ENCODE measurements around the gene PNMA8A.

Gene PNMA8A

DNA sequence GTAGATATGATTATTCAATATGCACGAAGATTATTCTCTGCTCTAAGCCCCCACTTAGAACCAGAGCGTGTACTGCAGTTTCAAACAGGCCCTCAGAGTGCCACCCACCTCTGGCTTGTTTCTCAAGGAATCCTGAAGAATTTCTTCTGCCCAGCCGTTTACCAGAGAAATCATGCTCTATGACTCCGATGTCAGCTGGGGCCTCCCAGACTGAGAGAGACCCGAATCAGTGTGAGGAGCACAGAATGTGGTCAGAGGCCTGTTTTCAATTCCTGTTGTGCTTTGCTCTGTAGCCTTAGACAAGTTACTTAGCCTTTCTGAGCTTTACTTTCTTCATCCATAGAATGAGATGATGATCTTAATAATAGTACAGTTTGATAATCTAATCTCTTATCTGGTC, 48.2 kb downstream of the PNMA8A start:
- no peaks in the 10 kb centered on the region for H3K79me2 ChIP-seq (ENCODE audit: insufficient read depth, low read length)
- no peak overlapping the region for H3K27ac ChIP-seq (ENCODE audit: low read depth, low read length, poor library complexity, severe bottlenecking)
- H2AFZ ChIP-seq (ENCODE audit: low read length), result no peak overlapping the region
- H3K4me2 ChIP-seq (ENCODE audit: low read length), result no peak overlapping the region
- no peak overlapping the region for H3K4me3 ChIP-seq (ENCODE audit: low read depth, low read length, poor library complexity, severe bottlenecking)
- no peaks in the 10 kb centered on the region; the same call in 1 of the 2 replicates for H3K27me3 ChIP-seq (ENCODE audit: insufficient read depth, low read length)
- no peaks in the 10 kb centered on the region for H3F3A ChIP-seq (ENCODE audit: insufficient read depth, low read length)
- TF ChIP-seq EZH2 (IDR thresholded peaks at IDR 0.05; ENCODE audit: borderline replicate concordance, low read length), result no peak
- TF ChIP-seq, protein P1, sequence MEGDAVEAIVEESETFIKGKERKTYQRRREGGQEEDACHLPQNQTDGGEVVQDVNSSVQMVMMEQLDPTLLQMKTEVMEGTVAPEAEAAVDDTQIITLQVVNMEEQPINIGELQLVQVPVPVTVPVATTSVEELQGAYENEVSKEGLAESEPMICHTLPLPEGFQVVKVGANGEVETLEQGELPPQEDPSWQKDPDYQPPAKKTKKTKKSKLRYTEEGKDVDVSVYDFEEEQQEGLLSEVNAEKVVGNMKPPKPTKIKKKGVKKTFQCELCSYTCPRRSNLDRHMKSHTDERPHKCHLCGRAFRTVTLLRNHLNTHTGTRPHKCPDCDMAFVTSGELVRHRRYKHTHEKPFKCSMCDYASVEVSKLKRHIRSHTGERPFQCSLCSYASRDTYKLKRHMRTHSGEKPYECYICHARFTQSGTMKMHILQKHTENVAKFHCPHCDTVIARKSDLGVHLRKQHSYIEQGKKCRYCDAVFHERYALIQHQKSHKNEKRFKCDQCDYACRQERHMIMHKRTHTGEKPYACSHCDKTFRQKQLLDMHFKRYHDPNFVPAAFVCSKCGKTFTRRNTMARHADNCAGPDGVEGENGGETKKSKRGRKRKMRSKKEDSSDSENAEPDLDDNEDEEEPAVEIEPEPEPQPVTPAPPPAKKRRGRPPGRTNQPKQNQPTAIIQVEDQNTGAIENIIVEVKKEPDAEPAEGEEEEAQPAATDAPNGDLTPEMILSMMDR (IDR thresholded peaks at IDR 0.05; ENCODE audit: low read length), result no peak
- no peaks in the 10 kb centered on the region for H4K20me1 ChIP-seq (ENCODE audit: insufficient read depth, low read length)
- H3K9me3 ChIP-seq (ENCODE audit: low read length), result no peaks in the 10 kb centered on the region
- no peaks in the 10 kb centered on the region for H3K9me2 ChIP-seq (ENCODE audit: low read depth, low read length)
- no peaks in the 10 kb centered on the region for H3K4me1 ChIP-seq (ENCODE audit: insufficient read depth, low read length, severe bottlenecking)
- no peak overlapping the region for H3K9ac ChIP-seq (ENCODE audit: low read length)
- no peaks in the 10 kb centered on the region for H3K36me3 ChIP-seq (ENCODE audit: insufficient read depth, low read length)

DNA sequence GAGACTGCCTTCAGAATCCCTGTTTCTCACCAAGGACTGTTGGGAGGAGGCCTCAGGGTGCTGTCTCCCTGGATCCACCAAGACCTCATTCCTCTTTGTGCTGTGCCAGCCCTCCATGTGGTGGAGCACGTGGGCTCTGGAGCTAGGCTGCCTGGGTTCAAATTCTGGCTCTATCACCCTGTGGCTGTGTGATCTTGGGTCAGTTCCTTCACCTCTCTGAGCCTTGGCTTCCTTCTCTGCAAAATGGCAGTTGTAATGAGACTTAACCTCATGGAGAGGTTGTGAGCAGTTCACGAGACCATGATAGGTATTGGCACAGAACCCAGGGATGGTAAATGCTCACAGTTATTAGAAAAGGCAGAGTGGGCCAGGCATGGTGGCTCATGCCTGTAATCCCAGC, 49.0 kb downstream of the PNMA8A start:
- no peaks in the 10 kb centered on the region for H3K79me2 ChIP-seq (ENCODE audit: insufficient read depth, low read length)
- H3K4me3 ChIP-seq (ENCODE audit: low read depth, low read length, poor library complexity, severe bottlenecking), result no peak overlapping the region
- no peak overlapping the region for H3K9ac ChIP-seq (ENCODE audit: low read length)
- H3K36me3 ChIP-seq (ENCODE audit: insufficient read depth, low read length), result no peaks in the 10 kb centered on the region
- no peaks in the 10 kb centered on the region for H3F3A ChIP-seq (ENCODE audit: insufficient read depth, low read length)
- TF ChIP-seq, protein P1 (IDR thresholded peaks at IDR 0.05; ENCODE audit: low read length), result no peak
- TF ChIP-seq EZH2 (IDR thresholded peaks at IDR 0.05; ENCODE audit: borderline replicate concordance, low read length), result no peak
- no peak overlapping the region for H3K4me2 ChIP-seq (ENCODE audit: low read length)
- no peaks in the 10 kb centered on the region for H3K4me1 ChIP-seq (ENCODE audit: insufficient read depth, low read length, severe bottlenecking)
- H4K20me1 ChIP-seq (ENCODE audit: insufficient read depth, low read length), result no peaks in the 10 kb centered on the region
- H3K27ac ChIP-seq (ENCODE audit: low read depth, low read length, poor library complexity, severe bottlenecking), result no peak overlapping the region
- no peaks in the 10 kb centered on the region for H3K9me2 ChIP-seq (ENCODE audit: low read depth, low read length)
- H2AFZ ChIP-seq (ENCODE audit: low read length), result no peak overlapping the region
- no peaks in the 10 kb centered on the region; the same call in 1 of the 2 replicates for H3K27me3 ChIP-seq (ENCODE audit: insufficient read depth, low read length)
- H3K9me3 ChIP-seq (ENCODE audit: low read length), result no peaks in the 10 kb centered on the region

- H3K27ac ChIP-seq (ENCODE audit: low read depth, low read length, poor library complexity, severe bottlenecking), result no peak overlapping the region
These were observed 51.3 kb downstream of the PNMA8A start for GRCh38 chr19:46420056-46420455.

More at GRCh38 chr19:46420056-46420455, 51.3 kb downstream of the PNMA8A start:
- Histone ChIP-seq H3K27me3 (ENCODE audit: insufficient read depth, low read length) (peaks cover 4% of the 10 kb centered on the region; the same call in 1 of the 2 replicates), H3K36me3 (ENCODE audit: insufficient read depth, low read length) (no peaks in the 10 kb centered on the region), H3K4me1 (ENCODE audit: insufficient read depth, low read length, severe bottlenecking) (no peaks in the 10 kb centered on the region), H3K79me2 (ENCODE audit: insufficient read depth, low read length) (no peaks in the 10 kb centered on the region), H3K9me2 (ENCODE audit: low read depth, low read length) (no peaks in the 10 kb centered on the region), H3K4me3 (ENCODE audit: low read depth, low read length, poor library complexity, severe bottlenecking) (no peak overlapping the region), H3K9me3 (ENCODE audit: low read length) (no peaks in the 10 kb centered on the region), H3F3A (ENCODE audit: insufficient read depth, low read length) (no peaks in the 10 kb centered on the region), H3K9ac (ENCODE audit: low read length) (no peak overlapping the region), H3K4me2 (ENCODE audit: low read length) (no peak overlapping the region), H4K20me1 (ENCODE audit: insufficient read depth, low read length) (no peaks in the 10 kb centered on the region), H2AFZ (ENCODE audit: low read length) (no peak overlapping the region)
- TF ChIP-seq, protein P1 (IDR thresholded peaks at IDR 0.05; ENCODE audit: low read length), result no peak
- no peak for TF ChIP-seq EZH2 (IDR thresholded peaks at IDR 0.05; ENCODE audit: borderline replicate concordance, low read length)
